Prostate gland (tissue), 2 donors: ENCODE results near the gene PSMA6.

Experiments
- CTCF ChIP-seq, 4 experiments: fragments of 200-600 bp in 2 of 4; fragments of 450-650 bp in 2 of 4; sonication (generic) in 2 of 4; IDR thresholded peaks; 1 replicate in 3 of 4; 2 replicates in 1 of 4; pipeline ENCODE4 v1.5.1; 2016 to 2019; ENCODE audit warnings: antibody characterized with exemption in 4 of 4, mild to moderate bottlenecking in 2 of 4, moderate library complexity in 2 of 4
- POLR2A ChIP-seq: fragments of 450-650 bp; IDR thresholded peaks from one replicate; pipeline ENCODE4 v1.6.1; 2016; ENCODE audit warnings: antibody characterized with exemption, mild to moderate bottlenecking
- POLR2AphosphoS5 ChIP-seq: sonication (generic); formaldehyde crosslinking; IDR thresholded peaks from one replicate; pipeline ENCODE4 v1.6.1; 2017; ENCODE audit warnings: antibody characterized with exemption

- TF ChIP-seq CTCF (IDR thresholded peaks at IDR 0.05): no peak
- TF ChIP-seq POLR2AphosphoS5: no peak
- no peak for TF ChIP-seq POLR2A
Observed at GRCh38 chr14:35285168-35286002, 6.8 kb upstream of the PSMA6 start.
